H1 (cell line): ENCODE measurements around the gene PTCD3. TPM values are rescaled to one million over a fixed set of nuclear protein-coding genes. Genes with fewer than 3 reads are reported as not detected.
A peak's percentile ranks its signal among the peaks of the same experiment; 100 is the strongest.

Experiments
- CTCF ChIA-PET: fragments of 300-600 bp; sonication (Branson Sonifier 250); formaldehyde crosslinking; loops from one replicate; lab custom pipeline; 2021; ENCODE audit not compliant: partially characterized antibody; lab: Charles Lee
- POLR2A ChIA-PET: fragments of 300-600 bp; sonication (Branson Sonifier 250); formaldehyde crosslinking; loops from one replicate; lab custom pipeline; 2021; ENCODE audit warnings: inconsistent platforms; ENCODE audit not compliant: partially characterized antibody; lab: Charles Lee
- DNase-seq, 2 experiments: peaks; one replicate each; pipeline versions ENCODE4 v3.0.0 to v3.0.0-alpha.2; 2010 to 2022; ENCODE audit warnings: low spot score in 2 of 2, low read depth in 1 of 2, mixed read lengths in 1 of 2
- FAIRE-seq: peaks from 2 replicates; lab custom pipeline; 2011; peaks lifted over from hg19 to GRCh38; lab: Jason Lieb, UNC
- H2AFZ ChIP-seq: 2 replicates; pipeline ENCODE4 v1.8.1; 2012; ENCODE audit warnings: low read length, inconsistent platforms
- H2AK5ac ChIP-seq: 2 replicates; pipeline ENCODE4 v1.6.1; 2013; ENCODE audit warnings: low read depth, low read length
- H2BK120ac ChIP-seq: replicated peaks from 2 replicates; pipeline ENCODE3; 2013; ENCODE audit warnings: low read depth, low read length, inconsistent platforms
- H2BK12ac ChIP-seq: 2 replicates; pipeline ENCODE4 v1.6.1; 2013; ENCODE audit warnings: low read depth, low read length
- H2BK15ac ChIP-seq: 2 replicates; pipeline ENCODE4 v1.6.1; 2013; ENCODE audit warnings: low read length
- H2BK20ac ChIP-seq: 2 replicates; pipeline ENCODE4 v1.6.1; 2013; ENCODE audit warnings: low read length
- H2BK5ac ChIP-seq: 2 replicates; pipeline ENCODE4 v1.6.1; 2013; ENCODE audit warnings: low read depth, low read length
- H3K14ac ChIP-seq: 2 replicates; pipeline ENCODE4 v1.6.1; 2013; ENCODE audit warnings: inconsistent platforms; ENCODE audit not compliant: insufficient read length
- H3K18ac ChIP-seq: 2 replicates; pipeline ENCODE4 v1.6.1; 2013; ENCODE audit warnings: low read length; ENCODE audit errors: extremely low read depth
- H3K23ac ChIP-seq: 2 replicates; pipeline ENCODE4 v1.6.1; 2013; ENCODE audit warnings: inconsistent platforms; ENCODE audit not compliant: insufficient read length
- H3K23me2 ChIP-seq: 2 replicates; pipeline ENCODE4 v1.6.1; 2013; ENCODE audit warnings: low read depth, low read length
- H3K27ac ChIP-seq: 2 replicates; pipeline ENCODE4 v1.6.1; 2011; ENCODE audit warnings: low read depth, low read length, inconsistent platforms
- H3K27me3 ChIP-seq, 4 experiments: replicated peaks in 1 of 4; 1 replicate in 1 of 4; 2 replicates in 3 of 4; pipeline versions ENCODE4 v1.6.1 to v1.8.1; 2011 to 2013; ENCODE audit warnings: low read length in 3 of 4, mild to moderate bottlenecking in 3 of 4, inconsistent platforms in 2 of 4, mixed read lengths in 2 of 4, moderate library complexity in 1 of 4; ENCODE audit not compliant: control insufficient read depth in 3 of 4, insufficient read depth in 3 of 4; ENCODE audit errors: extremely low read depth in 1 of 4
- H3K36me3 ChIP-seq, 4 experiments: 2 replicates each; pipeline versions ENCODE4 v1.6.1 to v1.8.1; 2011 to 2013; ENCODE audit warnings: mild to moderate bottlenecking in 4 of 4, low read length in 3 of 4, moderate library complexity in 2 of 4, control low read depth in 1 of 4, inconsistent platforms in 1 of 4; ENCODE audit not compliant: insufficient read depth in 4 of 4, control insufficient read depth in 2 of 4
- H3K4ac ChIP-seq: replicated peaks from 2 replicates; pipeline ENCODE3; 2013; ENCODE audit warnings: low read length, low read depth, mixed read lengths, inconsistent platforms; ENCODE audit not compliant: insufficient read length
- H3K4me1 ChIP-seq, 4 experiments: replicated peaks in 1 of 4; 1 replicate in 1 of 4; 2 replicates in 3 of 4; pipeline versions ENCODE4 v1.6.1 to v1.8.1; 2011 to 2013; ENCODE audit warnings: low read length in 3 of 4, inconsistent platforms in 2 of 4, mixed read lengths in 1 of 4; ENCODE audit not compliant: insufficient read depth in 4 of 4, control insufficient read depth in 3 of 4
- H3K4me2 ChIP-seq, 2 experiments: 2 replicates each; pipeline versions ENCODE4 v1.6.1 to v1.8.1; 2011 to 2013; ENCODE audit warnings: low read depth in 2 of 2, low read length in 2 of 2, control low read depth in 1 of 2, inconsistent platforms in 1 of 2, mild to moderate bottlenecking in 1 of 2; ENCODE audit not compliant: insufficient read depth in 1 of 2
- H3K4me3 ChIP-seq, 4 experiments: fragments of 200-600, 300-600 bp in 1 of 4; sonication (generic), shearing (Covaris generic), sonication (Bioruptor Twin) in 1 of 4; 2 replicates each; pipeline versions ENCODE4 v1.5.1 to v1.8.1; 2011 to 2016; ENCODE audit warnings: low read length in 4 of 4, low read depth in 3 of 4, control low read depth in 2 of 4, inconsistent platforms in 2 of 4, mild to moderate bottlenecking in 2 of 4, mixed read lengths in 1 of 4, moderate library complexity in 1 of 4; ENCODE audit not compliant: insufficient read depth in 2 of 4; ENCODE audit errors: extremely low read depth in 1 of 4
- H3K56ac ChIP-seq: replicated peaks from 2 replicates; pipeline ENCODE3; 2013; ENCODE audit warnings: low read depth, mild to moderate bottlenecking, mixed read lengths, low read length, inconsistent platforms; ENCODE audit not compliant: insufficient read length
- H3K79me1 ChIP-seq: 2 replicates; pipeline ENCODE4 v1.6.1; 2013; ENCODE audit warnings: low read depth, low read length, control low read depth
- H3K79me2 ChIP-seq, 2 experiments: 2 replicates each; pipeline versions ENCODE4 v1.6.1 to v1.8.1; 2012 to 2013; ENCODE audit warnings: low read length in 2 of 2, mild to moderate bottlenecking in 2 of 2, inconsistent platforms in 1 of 2; ENCODE audit not compliant: insufficient read depth in 2 of 2, control insufficient read depth in 1 of 2
- H3K9ac ChIP-seq, 4 experiments: replicated peaks in 1 of 4; 1 replicate in 1 of 4; 2 replicates in 3 of 4; pipeline versions ENCODE4 v1.6.1 to v1.8.1; 2011 to 2013; ENCODE audit warnings: low read depth in 3 of 4, low read length in 3 of 4, control low read depth in 2 of 4, mild to moderate bottlenecking in 2 of 4, moderate library complexity in 2 of 4, inconsistent platforms in 1 of 4; ENCODE audit errors: extremely low read depth in 1 of 4
- H3K9me3 ChIP-seq, 2 experiments: 2 replicates each; pipeline versions ENCODE4 v1.6.1 to v1.8.1; 2012 to 2013; ENCODE audit warnings: mild to moderate bottlenecking in 2 of 2, moderate library complexity in 2 of 2, control low read depth in 1 of 2, inconsistent platforms in 1 of 2, low read depth in 1 of 2, low read length in 1 of 2, mixed read lengths in 1 of 2; ENCODE audit not compliant: insufficient read depth in 2 of 2
- H4K20me1 ChIP-seq, 2 experiments: replicated peaks in 1 of 2; 2 replicates each; pipeline versions ENCODE3 to v1.8.1; 2011 to 2013; ENCODE audit warnings: inconsistent platforms in 2 of 2, low read length in 2 of 2, mild to moderate bottlenecking in 1 of 2; ENCODE audit not compliant: insufficient read depth in 2 of 2, control insufficient read depth in 1 of 2
- H4K5ac ChIP-seq: 2 replicates; pipeline ENCODE4 v1.6.1; 2013; ENCODE audit warnings: low read length, low read depth, mixed read lengths, inconsistent platforms; ENCODE audit not compliant: insufficient read length
- H4K8ac ChIP-seq: 2 replicates; pipeline ENCODE4 v1.8.0; 2013; ENCODE audit warnings: mild to moderate bottlenecking, moderate library complexity, low read length, inconsistent platforms; ENCODE audit not compliant: insufficient read depth; ENCODE audit errors: extremely low read depth
- H4K91ac ChIP-seq: replicated peaks from 2 replicates; pipeline ENCODE3; 2013; ENCODE audit warnings: low read length, mixed read lengths, inconsistent platforms; ENCODE audit not compliant: insufficient read length
- CTCF ChIP-seq, 3 experiments: IDR thresholded peaks; 1 replicate in 2 of 3; 2 replicates in 1 of 3; pipeline versions ENCODE4 v1.5.1 to v1.6.1; 2011; ENCODE audit warnings: low read length in 3 of 3, mild to moderate bottlenecking in 3 of 3, inconsistent platforms in 2 of 3, low read depth in 1 of 3, moderate library complexity in 1 of 3; ENCODE audit not compliant: insufficient read depth in 1 of 3; ENCODE audit errors: control extremely low read depth in 1 of 3
- POLR2AphosphoS5 ChIP-seq: IDR thresholded peaks from 2 replicates; pipeline ENCODE4 v1.6.1; 2011; ENCODE audit warnings: low read depth, low read length
- WGBS, 2 experiments: shearing (Covaris generic) in 1 of 2; methylation state at CpG; one replicate each; pipeline versions ENCODE4 v1.1.6 to v1.1.7; 2013 to 2015; ENCODE audit warnings: low lambda C conversion rate in 2 of 2, mixed read lengths in 2 of 2, inconsistent platforms in 1 of 2, low coverage in 1 of 2, missing lambda C conversion rate in 1 of 2; ENCODE audit not compliant: insufficient replicate concordance in 2 of 2, insufficient coverage in 1 of 2, insufficient read length in 1 of 2; ENCODE audit errors: extremely low coverage in 1 of 2, missing lambda C conversion rate in 1 of 2; 5-methylcytosine and 5-hydroxymethylcytosine counted together
- polyA plus RNA-seq, 7 experiments: library from polyadenylated mRNA; depleted of rRNA in 3 of 7; stranded (reverse) in 5 of 7; unstranded in 2 of 7; fragments of >200 nt in 5 of 7; fragments of 200-250 nt in 2 of 7; gene quantifications; 1 replicate in 5 of 7; 2 replicates in 1 of 7; 4 replicates in 1 of 7; pipeline versions ENCODE4 v1.2.1 to v1.2.3, GENCODE V29; 2011 to 2013; ENCODE audit warnings: missing spikeins in 2 of 7, mixed read lengths in 2 of 7
- total RNA-seq: library from RNA; stranded (reverse); fragmentation: NEBNext Ultra II Directional; extraction: Animal tissue kit (Norgen Biotek cat#: 25700); gene quantifications from 2 replicates; pipeline ENCODE4 v1.2.1, GENCODE V29; 2021

PTCD3 gene
- total and polyA plus RNA-seq, 2 of the 8 experiments (the other 6 are each of a cell fraction or from before 2014, with no cell fraction given): 64.3 to 192 TPM

DNA sequence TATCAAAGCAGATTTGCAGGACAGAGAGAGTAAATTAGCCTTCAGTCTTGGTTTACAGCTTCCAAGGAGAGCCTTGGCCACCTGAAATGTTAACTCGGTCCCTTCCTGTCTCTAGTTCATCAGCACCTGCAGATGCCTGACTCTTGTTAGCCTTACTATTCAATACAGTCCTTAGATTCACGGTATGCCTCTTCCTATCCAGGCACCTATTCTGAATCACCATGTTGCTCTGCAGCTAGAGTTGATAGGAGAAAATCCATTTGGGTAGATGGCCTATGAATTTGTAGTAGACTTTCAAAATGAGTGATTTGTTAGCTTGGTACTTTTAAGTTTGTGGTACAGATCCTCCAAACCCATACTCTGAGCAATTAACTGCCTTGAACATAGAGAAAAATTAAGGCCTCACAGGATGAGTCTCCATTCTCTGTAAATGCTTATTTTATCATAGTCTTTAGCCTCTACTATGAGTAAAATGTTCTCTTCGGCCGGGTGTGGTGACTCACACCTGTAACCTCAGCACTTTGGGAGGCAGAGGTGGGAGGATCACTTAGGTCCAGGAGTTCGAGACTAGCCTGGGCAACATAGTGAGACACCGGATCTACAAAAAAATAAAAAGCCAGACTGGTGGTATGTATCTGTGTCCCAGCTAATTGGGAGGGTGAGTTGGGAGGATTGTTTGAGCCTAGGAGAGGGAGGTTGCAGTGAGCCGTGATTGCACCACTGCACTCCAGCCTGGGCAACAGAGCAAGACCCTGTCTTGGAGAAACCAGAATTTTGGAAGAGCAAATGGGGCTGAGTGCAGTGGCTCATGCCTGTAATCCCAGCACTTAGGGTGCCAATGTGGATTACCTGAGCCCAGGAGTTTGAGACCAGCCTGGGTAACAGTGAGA lies 32.9 kb downstream of the PTCD3 start:
- Histone ChIP-seq H3K79me2 (no peaks in the 10 kb centered on the region), H3K27ac (no peak overlapping the region), H3K9ac (no peak overlapping the region), H3K79me1 (no peaks in the 10 kb centered on the region), H4K91ac (no peak overlapping the region), H4K8ac (no peak overlapping the region), H3K36me3 (peaks cover 44 to 78% (median 62%) of the 10 kb centered on the region in 4 experiments; a peak in 7 of 8 replicates), H2BK20ac (no peak overlapping the region), H4K5ac (no peak overlapping the region), H3K18ac (no peak overlapping the region), H3K56ac (no peak overlapping the region), H3K23ac (no peak overlapping the region), H2BK15ac (no peak overlapping the region), H2BK12ac (no peak overlapping the region), H4K20me1 (peaks cover 0 to 9% of the 10 kb centered on the region in 2 experiments), H3K4me1 (no peaks in the 10 kb centered on the region), H3K4ac (no peak overlapping the region), H3K23me2 (no peaks in the 10 kb centered on the region), H3K9me3 (no peaks in the 10 kb centered on the region), H2AK5ac (no peak overlapping the region), H3K4me3 (no peak overlapping the region), H2BK5ac (no peak overlapping the region), H2BK120ac (no peak overlapping the region), H3K27me3 (no peaks in the 10 kb centered on the region), H3K4me2 (no peak overlapping the region), H3K14ac (no peak overlapping the region), H2AFZ (no peak overlapping the region)
- DNase-seq: no peak
- no peak for FAIRE-seq
- WGBS, 2 experiments: 90% methylated on average over 7 of the region's 7 CpGs; no CpG with 5 or more reads in 1 of the 2 experiments
- ChIA-PET CTCF (interaction anchor here (1.1 kb wide), 1 partner anchor 30 kb away, joined by 3 read pairs; no protein-coding TSS in a partner anchor), POLR2A (interaction anchor here (0.6 to 4.3 kb wide), 5 partner anchors 10 to 216 kb away, joined by 3 to 23 read pairs (median 3); no protein-coding TSS in a partner anchor)
- TF ChIP-seq CTCF (IDR thresholded peaks at IDR 0.05; ENCODE audit: control extremely low read depth in 1 of 3, insufficient read depth in 1 of 3, low read depth in 1 of 3, low read length in 3 of 3) (no peak), POLR2AphosphoS5 (0 out of 2 replicates have a peak, but pooled peaks have one; percentile 50)
